ENCODE measurements around the gene SULT1B1. TPM values are rescaled to one million over a fixed set of nuclear protein-coding genes. Genes with fewer than 3 reads are reported as not detected.
"Not testable (repeated sequence)": the region's sequence is repeated elsewhere in the genome, so short reads cannot be mapped to it uniquely, and the experiment has no call there.

SULT1B1 gene
- total and polyA plus RNA-seq, 2 experiments from 2014 or later, result 10.7 to 53.8 TPM

DNA sequence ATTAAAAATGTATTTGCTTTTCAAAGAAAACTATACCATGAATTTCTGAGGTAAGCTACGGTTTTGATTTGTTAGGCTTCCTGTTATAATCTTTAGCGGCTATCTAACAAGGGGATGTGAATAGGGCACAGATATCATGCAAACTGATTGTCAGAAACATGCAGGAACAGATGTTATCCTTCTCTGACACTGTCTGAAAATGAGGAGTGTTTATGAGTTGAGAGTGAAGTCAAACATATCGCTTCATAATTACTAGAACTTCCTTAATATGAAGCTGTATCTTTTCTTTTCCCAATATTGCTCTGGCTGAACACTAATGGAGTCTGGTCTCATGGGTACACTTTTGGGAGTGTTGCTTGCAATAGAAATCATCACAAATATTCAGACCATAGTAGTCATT lies 16.3 kb upstream of the SULT1B1 start:
- H3K27ac ChIP-seq, result peak overlapping the region; percentile 81
- 56% methylated on average over 3 of the region's 3 CpGs for WGBS (ENCODE audit: low lambda C conversion rate, missing lambda C conversion rate)
- no peaks in the 10 kb centered on the region for H3K9me3 ChIP-seq (ENCODE audit: low read depth)
- H3K27me3 ChIP-seq, result no peaks in the 10 kb centered on the region
- H3K4me1 ChIP-seq (ENCODE audit: insufficient read depth), result peaks cover 47% of the 10 kb centered on the region
- H3K36me3 ChIP-seq (replicated peaks; ENCODE audit: insufficient read depth, low read depth), result no peaks in the 10 kb centered on the region
- DNase-seq (ENCODE audit: low spot score), result no peak
- H2AFZ ChIP-seq, result peak overlapping the region; percentile 5
- no peak overlapping the region for H3K4me3 ChIP-seq
- no peaks in the 10 kb centered on the region for H3K79me2 ChIP-seq
- TF ChIP-seq EZH2 (IDR thresholded peaks at IDR 0.05; ENCODE audit: borderline replicate concordance) (no peak), EZH2phosphoT487 (IDR thresholded peaks at IDR 0.05; ENCODE audit: low read depth, severe bottlenecking, unreplicated experiment) (no peak)
- TF ChIP-seq, protein P1, sequence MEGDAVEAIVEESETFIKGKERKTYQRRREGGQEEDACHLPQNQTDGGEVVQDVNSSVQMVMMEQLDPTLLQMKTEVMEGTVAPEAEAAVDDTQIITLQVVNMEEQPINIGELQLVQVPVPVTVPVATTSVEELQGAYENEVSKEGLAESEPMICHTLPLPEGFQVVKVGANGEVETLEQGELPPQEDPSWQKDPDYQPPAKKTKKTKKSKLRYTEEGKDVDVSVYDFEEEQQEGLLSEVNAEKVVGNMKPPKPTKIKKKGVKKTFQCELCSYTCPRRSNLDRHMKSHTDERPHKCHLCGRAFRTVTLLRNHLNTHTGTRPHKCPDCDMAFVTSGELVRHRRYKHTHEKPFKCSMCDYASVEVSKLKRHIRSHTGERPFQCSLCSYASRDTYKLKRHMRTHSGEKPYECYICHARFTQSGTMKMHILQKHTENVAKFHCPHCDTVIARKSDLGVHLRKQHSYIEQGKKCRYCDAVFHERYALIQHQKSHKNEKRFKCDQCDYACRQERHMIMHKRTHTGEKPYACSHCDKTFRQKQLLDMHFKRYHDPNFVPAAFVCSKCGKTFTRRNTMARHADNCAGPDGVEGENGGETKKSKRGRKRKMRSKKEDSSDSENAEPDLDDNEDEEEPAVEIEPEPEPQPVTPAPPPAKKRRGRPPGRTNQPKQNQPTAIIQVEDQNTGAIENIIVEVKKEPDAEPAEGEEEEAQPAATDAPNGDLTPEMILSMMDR (IDR thresholded peaks at IDR 0.05; ENCODE audit: poor library complexity), result no peak
- no peak overlapping the region for H3K4me2 ChIP-seq
- H3K9me2 ChIP-seq (replicated peaks; ENCODE audit: insufficient read depth), result no peaks in the 10 kb centered on the region
- no peaks in the 10 kb centered on the region for H4K20me1 ChIP-seq (ENCODE audit: insufficient read depth, poor library complexity, severe bottlenecking)

DNA sequence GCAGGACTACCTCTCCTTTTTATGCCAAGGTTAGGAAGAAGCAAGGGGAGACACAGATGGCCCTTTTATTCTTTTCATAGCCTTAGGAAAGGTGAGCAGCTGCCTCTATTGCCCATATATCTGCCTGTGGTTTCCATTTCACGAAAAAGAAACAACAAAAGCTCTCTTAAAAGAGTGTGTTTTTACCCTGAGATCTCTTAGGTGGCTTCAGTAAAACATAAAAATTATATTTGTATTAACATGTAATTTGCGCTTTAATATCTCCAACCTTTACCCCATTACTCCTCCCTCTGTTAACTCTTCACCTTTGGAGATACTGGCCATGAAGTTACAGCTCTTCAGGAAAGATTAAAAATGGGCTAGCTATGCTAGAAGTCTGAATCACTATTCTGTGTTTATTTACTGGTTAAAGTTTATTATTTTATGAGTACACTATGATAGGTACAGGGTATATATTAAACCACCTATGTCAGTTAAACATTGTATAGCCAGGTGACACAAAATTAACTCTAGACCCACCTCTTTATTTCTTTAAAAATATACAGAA lies 15.0 kb upstream of the SULT1B1 start:
- Histone ChIP-seq H3K4me1 (ENCODE audit: insufficient read depth) (peaks cover 41% of the 10 kb centered on the region), H3K9me2 (replicated peaks; ENCODE audit: insufficient read depth) (no peaks in the 10 kb centered on the region), H3K27ac (peak overlapping the region; percentile 81), H3K79me2 (no peaks in the 10 kb centered on the region), H3K4me2 (peak overlapping the region; percentile 44), H3K9me3 (ENCODE audit: low read depth) (no peaks in the 10 kb centered on the region), H2AFZ (peak overlapping the region; percentile 8), H4K20me1 (ENCODE audit: insufficient read depth, poor library complexity, severe bottlenecking) (no peaks in the 10 kb centered on the region), H3K36me3 (replicated peaks; ENCODE audit: insufficient read depth, low read depth) (no peaks in the 10 kb centered on the region), H3K27me3 (no peaks in the 10 kb centered on the region), H3K4me3 (no peak overlapping the region)
- 49% methylated on average over 2 of the region's 2 CpGs for WGBS (ENCODE audit: low lambda C conversion rate, missing lambda C conversion rate)
- DNase-seq (ENCODE audit: low spot score), result peak; percentile 10
- TF ChIP-seq EZH2 (IDR thresholded peaks at IDR 0.05; ENCODE audit: borderline replicate concordance), result no peak
- no peak for TF ChIP-seq EZH2phosphoT487 (IDR thresholded peaks at IDR 0.05; ENCODE audit: low read depth, severe bottlenecking, unreplicated experiment)
- TF ChIP-seq, protein P1 (IDR thresholded peaks at IDR 0.05; ENCODE audit: poor library complexity), result no peak

DNA sequence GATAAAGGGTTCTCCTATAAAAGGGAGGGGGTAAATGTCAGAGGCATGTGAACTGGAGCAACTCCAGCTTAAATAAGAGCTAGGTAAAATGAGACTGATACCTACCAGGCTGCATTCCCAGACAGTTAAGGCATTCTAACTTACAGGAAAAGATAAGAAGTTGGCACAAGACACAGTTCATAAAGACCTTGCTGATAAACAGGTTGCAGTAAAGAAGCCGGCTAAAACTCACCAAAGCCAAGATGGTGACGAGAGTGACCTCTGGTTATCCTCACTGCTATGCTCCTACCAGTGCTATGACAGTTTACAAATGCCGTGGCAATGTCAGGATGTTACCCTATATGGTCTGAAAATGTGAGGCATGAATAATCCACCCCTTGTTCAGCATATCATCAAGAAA lies 13.1 kb upstream of the SULT1B1 start:
- H3K9me2 ChIP-seq (replicated peaks; ENCODE audit: insufficient read depth), result no peaks in the 10 kb centered on the region
- H2AFZ ChIP-seq, result no peak overlapping the region
- no peaks in the 10 kb centered on the region for H3K79me2 ChIP-seq
- no peak overlapping the region for H3K4me2 ChIP-seq
- peaks cover 37% of the 10 kb centered on the region for H3K4me1 ChIP-seq (ENCODE audit: insufficient read depth)
- DNase-seq (ENCODE audit: low spot score), result peak; percentile 18
- H3K27ac ChIP-seq, result peak overlapping the region; percentile 81
- H3K4me3 ChIP-seq, result no peak overlapping the region
- no peaks in the 10 kb centered on the region for H3K36me3 ChIP-seq (replicated peaks; ENCODE audit: insufficient read depth, low read depth)
- H3K27me3 ChIP-seq, result no peaks in the 10 kb centered on the region
- H3K9me3 ChIP-seq (ENCODE audit: low read depth), result no peaks in the 10 kb centered on the region
- no peaks in the 10 kb centered on the region for H4K20me1 ChIP-seq (ENCODE audit: insufficient read depth, poor library complexity, severe bottlenecking)
- TF ChIP-seq, protein P1 (IDR thresholded peaks at IDR 0.05; ENCODE audit: poor library complexity), result no peak
- TF ChIP-seq EZH2phosphoT487 (IDR thresholded peaks at IDR 0.05; ENCODE audit: low read depth, severe bottlenecking, unreplicated experiment) (no peak), EZH2 (IDR thresholded peaks at IDR 0.05; ENCODE audit: borderline replicate concordance) (no peak)
- WGBS (ENCODE audit: low lambda C conversion rate, missing lambda C conversion rate), result 58% methylated on average over 3 of the region's 3 CpGs

DNA sequence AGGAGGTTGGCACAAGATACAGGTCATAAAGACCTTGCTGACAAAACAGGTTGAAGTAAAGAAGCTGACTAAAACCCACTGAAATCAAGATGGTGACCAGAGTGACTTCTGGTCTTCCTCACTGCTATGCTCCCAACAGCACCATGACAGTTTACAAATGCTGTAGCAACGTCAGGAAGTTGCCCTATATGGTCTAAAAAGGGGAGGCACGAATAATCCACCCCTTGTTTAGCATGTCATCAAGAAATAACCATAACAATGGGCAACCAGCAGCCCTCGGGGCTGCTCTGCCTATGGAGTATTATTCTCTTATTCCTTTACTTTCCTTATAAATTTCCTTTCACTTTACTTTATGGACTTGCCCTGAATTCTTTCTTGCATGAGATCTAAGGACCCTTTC lies 8.1 kb upstream of the SULT1B1 start:
- 57% methylated on average over 3 of the region's 3 CpGs for WGBS (ENCODE audit: low lambda C conversion rate, missing lambda C conversion rate)
- H4K20me1 ChIP-seq (ENCODE audit: insufficient read depth, poor library complexity, severe bottlenecking); H3K27ac ChIP-seq; H3K4me2 ChIP-seq; H3K27me3 ChIP-seq; DNase-seq (ENCODE audit: low spot score); H3K9me3 ChIP-seq (ENCODE audit: low read depth); H3K36me3 ChIP-seq (replicated peaks; ENCODE audit: insufficient read depth, low read depth); H3K4me3 ChIP-seq; H3K79me2 ChIP-seq; H2AFZ ChIP-seq; H3K9me2 ChIP-seq (replicated peaks; ENCODE audit: insufficient read depth): not testable (repeated sequence)
- peaks cover 11% of the 10 kb centered on the region for H3K4me1 ChIP-seq (ENCODE audit: insufficient read depth)

Measured in hepatocyte (in vitro differentiated cells).